ENCODE measurements around the gene DEPP1.

GRCh38 chr10:44933451-44934321 is 44.9 kb downstream of the DEPP1 start:
- TF ChIP-seq POLR2AphosphoS5 (IDR thresholded peaks at IDR 0.05) (no peak), CTCF (IDR thresholded peaks at IDR 0.05; ENCODE audit: poor library complexity, severe bottlenecking) (no peak), TAF1 (IDR thresholded peaks at IDR 0.05; ENCODE audit: low read depth) (no peak), EP300 (conservative IDR thresholded peaks at IDR 0.05; ENCODE audit: poor library complexity, severe bottlenecking) (no peak), EZH2 (IDR thresholded peaks at IDR 0.05; ENCODE audit: borderline replicate concordance, insufficient read depth, low read length, poor library complexity, severe bottlenecking) (no peak), RAD21 (conservative IDR thresholded peaks at IDR 0.05) (no peak), SMC3 (conservative IDR thresholded peaks at IDR 0.05; ENCODE audit: poor library complexity) (no peak), MXI1 (conservative IDR thresholded peaks at IDR 0.05; ENCODE audit: poor library complexity, severe bottlenecking) (no peak)
- TF ChIP-seq, protein P1, sequence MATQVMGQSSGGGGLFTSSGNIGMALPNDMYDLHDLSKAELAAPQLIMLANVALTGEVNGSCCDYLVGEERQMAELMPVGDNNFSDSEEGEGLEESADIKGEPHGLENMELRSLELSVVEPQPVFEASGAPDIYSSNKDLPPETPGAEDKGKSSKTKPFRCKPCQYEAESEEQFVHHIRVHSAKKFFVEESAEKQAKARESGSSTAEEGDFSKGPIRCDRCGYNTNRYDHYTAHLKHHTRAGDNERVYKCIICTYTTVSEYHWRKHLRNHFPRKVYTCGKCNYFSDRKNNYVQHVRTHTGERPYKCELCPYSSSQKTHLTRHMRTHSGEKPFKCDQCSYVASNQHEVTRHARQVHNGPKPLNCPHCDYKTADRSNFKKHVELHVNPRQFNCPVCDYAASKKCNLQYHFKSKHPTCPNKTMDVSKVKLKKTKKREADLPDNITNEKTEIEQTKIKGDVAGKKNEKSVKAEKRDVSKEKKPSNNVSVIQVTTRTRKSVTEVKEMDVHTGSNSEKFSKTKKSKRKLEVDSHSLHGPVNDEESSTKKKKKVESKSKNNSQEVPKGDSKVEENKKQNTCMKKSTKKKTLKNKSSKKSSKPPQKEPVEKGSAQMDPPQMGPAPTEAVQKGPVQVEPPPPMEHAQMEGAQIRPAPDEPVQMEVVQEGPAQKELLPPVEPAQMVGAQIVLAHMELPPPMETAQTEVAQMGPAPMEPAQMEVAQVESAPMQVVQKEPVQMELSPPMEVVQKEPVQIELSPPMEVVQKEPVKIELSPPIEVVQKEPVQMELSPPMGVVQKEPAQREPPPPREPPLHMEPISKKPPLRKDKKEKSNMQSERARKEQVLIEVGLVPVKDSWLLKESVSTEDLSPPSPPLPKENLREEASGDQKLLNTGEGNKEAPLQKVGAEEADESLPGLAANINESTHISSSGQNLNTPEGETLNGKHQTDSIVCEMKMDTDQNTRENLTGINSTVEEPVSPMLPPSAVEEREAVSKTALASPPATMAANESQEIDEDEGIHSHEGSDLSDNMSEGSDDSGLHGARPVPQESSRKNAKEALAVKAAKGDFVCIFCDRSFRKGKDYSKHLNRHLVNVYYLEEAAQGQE (IDR thresholded peaks at IDR 0.05; ENCODE audit: borderline replicate concordance), result no peak
